Natural killer cell (primary cell): ENCODE results near the gene ELFN2. TPM values are rescaled to one million over a fixed set of nuclear protein-coding genes. Genes with fewer than 3 reads are reported as not detected.

ENCODE experiments used
- ATAC-seq, 3 donors: fragments of 150-1000 bp in 2 of 3; fragments of 200-7000 bp in 1 of 3; cut with Tn5 transposase; 1 replicate in 1 of 3; 2 replicates in 2 of 3; pipeline ENCODE4 v1.10.0; 2021; ENCODE audit warnings: mild to moderate bottlenecking in 2 of 3, moderate library complexity in 2 of 3
- DNase-seq, 2 donors: peaks; one replicate each; pipeline versions ENCODE4 v3.0.0 to v3.0.0-alpha.2; 2013 to 2021; ENCODE audit warnings: mixed read lengths in 1 of 2
- H3K27ac ChIP-seq: one replicate; pipeline ENCODE4 v1.5.1; 2013; ENCODE audit warnings: mild to moderate bottlenecking, low read length
- H3K27me3 ChIP-seq: one replicate; pipeline ENCODE4 v1.6.1; 2013; ENCODE audit warnings: low read length; ENCODE audit not compliant: control insufficient read depth, insufficient read depth
- H3K36me3 ChIP-seq: one replicate; pipeline ENCODE4 v1.6.1; 2013; ENCODE audit warnings: low read length; ENCODE audit not compliant: control insufficient read depth, insufficient read depth
- H3K4me1 ChIP-seq: one replicate; pipeline ENCODE4 v1.6.1; 2013; ENCODE audit warnings: low read length; ENCODE audit not compliant: control insufficient read depth, insufficient read depth
- H3K4me3 ChIP-seq: one replicate; pipeline ENCODE4 v1.5.1; 2013; ENCODE audit warnings: low read length
- H3K9me3 ChIP-seq: one replicate; pipeline ENCODE4 v1.6.1; 2013; ENCODE audit warnings: low read length; ENCODE audit not compliant: control insufficient read depth, insufficient read depth
- H3K27ac Mint-ChIP-seq, 2 donors: one replicate each; pipeline ENCODE4 v1.8.0; 2022; ENCODE audit warnings: mild to moderate bottlenecking in 2 of 2, mixed read lengths in 2 of 2, moderate library complexity in 1 of 2
- H3K27me3 Mint-ChIP-seq, 2 donors: one replicate each; pipeline ENCODE4 v1.8.0; 2022; ENCODE audit warnings: low read depth in 2 of 2, mixed read lengths in 2 of 2
- H3K36me3 Mint-ChIP-seq: one replicate; pipeline ENCODE4 v1.8.0; 2022; ENCODE audit warnings: mixed read lengths
- H3K4me1 Mint-ChIP-seq, 2 donors: one replicate each; pipeline ENCODE4 v1.8.0; 2022; ENCODE audit warnings: mixed read lengths in 2 of 2
- H3K4me3 Mint-ChIP-seq: one replicate; pipeline ENCODE4 v1.8.0; 2022; ENCODE audit warnings: mild to moderate bottlenecking, moderate library complexity, mixed read lengths
- H3K9me3 Mint-ChIP-seq, 2 donors: one replicate each; pipeline ENCODE4 v1.8.0; 2022; ENCODE audit warnings: mixed read lengths in 2 of 2
- CTCF ChIP-seq: fragments of 200-600 bp; IDR thresholded peaks from one replicate; pipeline ENCODE4 v1.8.0; 2022; ENCODE audit warnings: antibody characterized with exemption
- WGBS: methylation state at CpG from one replicate; pipeline ENCODE4 v1.1.7; 2013; ENCODE audit warnings: missing lambda C conversion rate; ENCODE audit not compliant: insufficient coverage; 5-methylcytosine and 5-hydroxymethylcytosine counted together
- intact Hi-C: fragments of 100-400 bp; cut with micrococcal nuclease; formaldehyde crosslinking; loops from one replicate; pipeline ENCODE4 v1.14.2; 2022
- total RNA-seq, 4 donors: library from RNA; stranded (reverse); fragments of 120-200 nt in 1 of 4; gene quantifications; one replicate each; pipeline versions ENCODE4 v1.2.3 to v1.2.4, GENCODE V29; 2013 to 2022

The ELFN2 gene
- total RNA-seq, 3 donors from 2014 or later (not counting 1 experiment from before 2014, with no cell fraction given): 0.33 to 0.49 (median 0.36) TPM

- no peak for TF ChIP-seq CTCF
- no peak overlapping the region for H3K4me3 Mint-ChIP-seq
- no peaks in the 10 kb centered on the region for H3K36me3 Mint-ChIP-seq
- no peak overlapping the region for H3K4me3 ChIP-seq
- DNase-seq (no peak), ATAC-seq (peak in 1 of 3 donors; percentile 24)
- H3K4me1 ChIP-seq: peaks cover 3% of the 10 kb centered on the region
- WGBS: 12% methylated on average over 49 of the region's 50 CpGs
- H3K36me3 ChIP-seq: no peaks in the 10 kb centered on the region
- peaks cover 0 to 6% of the 10 kb centered on the region in 2 donors for H3K4me1 Mint-ChIP-seq
- H3K9me3 ChIP-seq: peaks cover 3% of the 10 kb centered on the region
- no peak overlapping the region for H3K27ac ChIP-seq
- H3K27me3 ChIP-seq: peaks cover 34% of the 10 kb centered on the region
- H3K27me3 Mint-ChIP-seq: peaks cover 29 to 41% of the 10 kb centered on the region in 2 donors
- intact Hi-C loops: no loop called here
- no peak overlapping the region for H3K27ac Mint-ChIP-seq
- no peaks in the 10 kb centered on the region for H3K9me3 Mint-ChIP-seq
These were observed 92.1 kb downstream of the ELFN2 start for GRCh38 chr22:37334859-37335805.

- no peak overlapping the region for H3K27ac Mint-ChIP-seq
- TF ChIP-seq CTCF: no peak
- H3K4me1 ChIP-seq: peaks cover 3% of the 10 kb centered on the region
- H3K36me3 Mint-ChIP-seq: no peaks in the 10 kb centered on the region
- DNase-seq (no peak), ATAC-seq (peak in 1 of 3 donors; percentile 36)
- peaks cover 34% of the 10 kb centered on the region for H3K27me3 ChIP-seq
- peaks cover 3% of the 10 kb centered on the region for H3K9me3 ChIP-seq
- WGBS: 5% methylated on average over 40 of the region's 42 CpGs
- no peak overlapping the region for H3K4me3 Mint-ChIP-seq
- H3K27ac ChIP-seq: no peak overlapping the region
- H3K4me1 Mint-ChIP-seq: peaks cover 0 to 6% of the 10 kb centered on the region in 2 donors
- no peaks in the 10 kb centered on the region for H3K36me3 ChIP-seq
- H3K9me3 Mint-ChIP-seq: no peaks in the 10 kb centered on the region
- H3K27me3 Mint-ChIP-seq: peaks cover 29 to 44% of the 10 kb centered on the region in 2 donors
- H3K4me3 ChIP-seq: no peak overlapping the region
- intact Hi-C loops: no loop called here
These were observed 92.8 kb downstream of the ELFN2 start for GRCh38 chr22:37334461-37334858.

- ATAC-seq: peak in 1 of 3 donors; percentile 7
- H3K9me3 Mint-ChIP-seq: no peaks in the 10 kb centered on the region
- H3K36me3 ChIP-seq: no peaks in the 10 kb centered on the region
- H3K9me3 ChIP-seq: peaks cover 3% of the 10 kb centered on the region
- H3K4me3 ChIP-seq: no peak overlapping the region
- intact Hi-C loops: no loop called here
- no peak overlapping the region for H3K27ac Mint-ChIP-seq
- TF ChIP-seq CTCF: no peak
- peaks cover 36% of the 10 kb centered on the region for H3K27me3 ChIP-seq
- no peak overlapping the region for H3K4me3 Mint-ChIP-seq
- H3K27ac ChIP-seq: no peak overlapping the region
- peaks cover 29 to 49% of the 10 kb centered on the region in 2 donors for H3K27me3 Mint-ChIP-seq
- 38% methylated on average over 8 of the region's 11 CpGs for WGBS
- no peak for DNase-seq
- peaks cover 0 to 6% of the 10 kb centered on the region in 2 donors for H3K4me1 Mint-ChIP-seq
- no peaks in the 10 kb centered on the region for H3K36me3 Mint-ChIP-seq
- H3K4me1 ChIP-seq: peaks cover 3% of the 10 kb centered on the region
These were observed 93.4 kb downstream of the ELFN2 start for GRCh38 chr22:37333724-37334460.
